ENCODE data around the gene SPEF1. TPM values are rescaled to one million over a fixed set of nuclear protein-coding genes. Genes with fewer than 3 reads are reported as not detected.

Gene SPEF1
- total and polyA plus RNA-seq, 2 of the 13 experiments (the other 11 are each of a cell fraction or from before 2014, with no cell fraction given): 0.11 to 0.27 TPM

DNA sequence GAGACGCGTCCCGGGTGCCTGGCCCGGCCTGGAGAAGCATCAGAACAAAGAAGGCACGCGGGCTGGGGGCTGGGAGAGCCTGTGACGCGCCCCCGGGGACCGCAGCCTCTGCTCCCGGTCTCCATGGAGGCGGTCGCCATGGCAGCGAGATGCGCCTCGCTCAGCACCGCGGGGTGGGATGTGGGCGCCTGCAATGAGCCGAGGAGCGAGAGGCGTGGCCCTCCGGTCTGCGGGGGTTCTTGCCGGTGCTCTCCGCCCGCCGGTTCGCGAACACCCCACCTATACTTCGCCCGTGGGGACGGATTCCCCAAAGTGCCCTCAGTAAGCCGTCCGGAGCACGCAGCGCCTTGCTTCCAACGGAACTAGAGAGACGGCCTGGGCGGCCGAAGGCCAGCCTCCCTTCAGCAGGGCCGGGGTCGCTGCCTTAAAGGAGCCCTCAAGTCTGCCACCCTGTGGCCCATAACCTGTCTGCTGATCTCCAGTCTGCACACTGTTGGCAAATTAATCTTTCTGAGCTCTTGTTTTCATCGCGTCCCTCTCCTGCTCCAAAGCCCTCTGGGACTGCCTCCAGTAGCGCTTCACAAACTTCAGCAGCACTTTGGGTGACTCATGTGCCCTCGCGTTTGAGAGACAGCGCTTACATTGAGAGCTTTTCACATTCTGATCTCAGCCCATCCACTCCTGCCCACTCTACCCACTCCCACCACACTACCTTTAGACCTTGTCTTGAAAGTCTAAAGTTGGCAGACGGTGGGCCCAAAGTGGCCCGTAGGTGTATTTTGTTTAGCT lies 12.7 kb downstream of the SPEF1 start (continued):
- TF ChIP-seq, protein P1, sequence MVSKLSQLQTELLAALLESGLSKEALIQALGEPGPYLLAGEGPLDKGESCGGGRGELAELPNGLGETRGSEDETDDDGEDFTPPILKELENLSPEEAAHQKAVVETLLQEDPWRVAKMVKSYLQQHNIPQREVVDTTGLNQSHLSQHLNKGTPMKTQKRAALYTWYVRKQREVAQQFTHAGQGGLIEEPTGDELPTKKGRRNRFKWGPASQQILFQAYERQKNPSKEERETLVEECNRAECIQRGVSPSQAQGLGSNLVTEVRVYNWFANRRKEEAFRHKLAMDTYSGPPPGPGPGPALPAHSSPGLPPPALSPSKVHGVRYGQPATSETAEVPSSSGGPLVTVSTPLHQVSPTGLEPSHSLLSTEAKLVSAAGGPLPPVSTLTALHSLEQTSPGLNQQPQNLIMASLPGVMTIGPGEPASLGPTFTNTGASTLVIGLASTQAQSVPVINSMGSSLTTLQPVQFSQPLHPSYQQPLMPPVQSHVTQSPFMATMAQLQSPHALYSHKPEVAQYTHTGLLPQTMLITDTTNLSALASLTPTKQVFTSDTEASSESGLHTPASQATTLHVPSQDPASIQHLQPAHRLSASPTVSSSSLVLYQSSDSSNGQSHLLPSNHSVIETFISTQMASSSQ (IDR thresholded peaks at IDR 0.05; ENCODE audit: low read depth): no peak
- TF ChIP-seq, protein P1 (CRISPR knock-in tag; IDR thresholded peaks at IDR 0.05; ENCODE audit: borderline replicate concordance): 0 out of 2 replicates have a peak, but pooled peaks have one; percentile 28
- 0 out of 2 replicates have a peak, but pooled peaks have one; percentile 19 for TF ChIP-seq ZNF850 (CRISPR knock-in tag; conservative IDR thresholded peaks at IDR 0.05)
- TF ChIP-seq ZKSCAN8 (CRISPR knock-in tag; IDR thresholded peaks at IDR 0.05; ENCODE audit: borderline replicate concordance): 0 out of 2 replicates have a peak, but pooled peaks have one; percentile 1
- TF ChIP-seq, protein P2, sequence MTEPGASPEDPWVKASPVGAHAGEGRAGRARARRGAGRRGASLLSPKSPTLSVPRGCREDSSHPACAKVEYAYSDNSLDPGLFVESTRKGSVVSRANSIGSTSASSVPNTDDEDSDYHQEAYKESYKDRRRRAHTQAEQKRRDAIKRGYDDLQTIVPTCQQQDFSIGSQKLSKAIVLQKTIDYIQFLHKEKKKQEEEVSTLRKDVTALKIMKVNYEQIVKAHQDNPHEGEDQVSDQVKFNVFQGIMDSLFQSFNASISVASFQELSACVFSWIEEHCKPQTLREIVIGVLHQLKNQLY (CRISPR knock-in tag; IDR thresholded peaks at IDR 0.05): no peak
- TF ChIP-seq ZNF549 (CRISPR knock-in tag; IDR thresholded peaks at IDR 0.05): no peak
- TF ChIP-seq FOXM1 (CRISPR knock-in tag; IDR thresholded peaks at IDR 0.05): no peak
- TF ChIP-seq CBFB (CRISPR knock-in tag; IDR thresholded peaks at IDR 0.05): no peak
- TF ChIP-seq, protein P3, sequence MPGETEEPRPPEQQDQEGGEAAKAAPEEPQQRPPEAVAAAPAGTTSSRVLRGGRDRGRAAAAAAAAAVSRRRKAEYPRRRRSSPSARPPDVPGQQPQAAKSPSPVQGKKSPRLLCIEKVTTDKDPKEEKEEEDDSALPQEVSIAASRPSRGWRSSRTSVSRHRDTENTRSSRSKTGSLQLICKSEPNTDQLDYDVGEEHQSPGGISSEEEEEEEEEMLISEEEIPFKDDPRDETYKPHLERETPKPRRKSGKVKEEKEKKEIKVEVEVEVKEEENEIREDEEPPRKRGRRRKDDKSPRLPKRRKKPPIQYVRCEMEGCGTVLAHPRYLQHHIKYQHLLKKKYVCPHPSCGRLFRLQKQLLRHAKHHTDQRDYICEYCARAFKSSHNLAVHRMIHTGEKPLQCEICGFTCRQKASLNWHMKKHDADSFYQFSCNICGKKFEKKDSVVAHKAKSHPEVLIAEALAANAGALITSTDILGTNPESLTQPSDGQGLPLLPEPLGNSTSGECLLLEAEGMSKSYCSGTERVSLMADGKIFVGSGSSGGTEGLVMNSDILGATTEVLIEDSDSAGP (CRISPR knock-in tag; IDR thresholded peaks at IDR 0.05; ENCODE audit: borderline replicate concordance): peak; percentile 79
- TF ChIP-seq RFX3 (CRISPR knock-in tag; IDR thresholded peaks at IDR 0.05): peak; percentile 97
- TF ChIP-seq ZNF782 (CRISPR knock-in tag; IDR thresholded peaks at IDR 0.05; ENCODE audit: borderline replicate concordance): 0 out of 2 replicates have a peak, but pooled peaks have one; percentile 24
- TF ChIP-seq RXRA (CRISPR knock-in tag; IDR thresholded peaks at IDR 0.05): no peak; the same call in 1 of the 2 replicates
- TF ChIP-seq ZNF570 (CRISPR knock-in tag; IDR thresholded peaks at IDR 0.05; ENCODE audit: borderline replicate concordance): no peak; the same call in 1 of the 2 replicates
- TF ChIP-seq, protein P4, sequence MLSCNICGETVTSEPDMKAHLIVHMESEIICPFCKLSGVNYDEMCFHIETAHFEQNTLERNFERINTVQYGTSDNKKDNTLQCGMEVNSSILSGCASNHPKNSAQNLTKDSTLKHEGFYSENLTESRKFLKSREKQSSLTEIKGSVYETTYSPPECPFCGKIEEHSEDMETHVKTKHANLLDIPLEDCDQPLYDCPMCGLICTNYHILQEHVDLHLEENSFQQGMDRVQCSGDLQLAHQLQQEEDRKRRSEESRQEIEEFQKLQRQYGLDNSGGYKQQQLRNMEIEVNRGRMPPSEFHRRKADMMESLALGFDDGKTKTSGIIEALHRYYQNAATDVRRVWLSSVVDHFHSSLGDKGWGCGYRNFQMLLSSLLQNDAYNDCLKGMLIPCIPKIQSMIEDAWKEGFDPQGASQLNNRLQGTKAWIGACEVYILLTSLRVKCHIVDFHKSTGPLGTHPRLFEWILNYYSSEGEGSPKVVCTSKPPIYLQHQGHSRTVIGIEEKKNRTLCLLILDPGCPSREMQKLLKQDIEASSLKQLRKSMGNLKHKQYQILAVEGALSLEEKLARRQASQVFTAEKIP (CRISPR knock-in tag; IDR thresholded peaks at IDR 0.05; ENCODE audit: borderline replicate concordance): no peak
